Brain microvascular endothelial cell (primary cell): Measurements from ENCODE around the gene NCAM1.

Experiments used
- DNase-seq: peaks from one replicate; pipeline ENCODE4 v3.0.0-alpha.2; 2020
- H3K27ac ChIP-seq: fragments of 250-450 bp; sonication (Bioruptor Pico); 2 replicates; pipeline ENCODE4 v1.5.1; 2020; ENCODE audit warnings: mild to moderate bottlenecking, moderate library complexity
- H3K27me3 ChIP-seq: fragments of 250-450 bp; sonication (Bioruptor Pico); replicated peaks from 2 replicates; pipeline ENCODE4 v1.5.1; 2020; ENCODE audit warnings: mild to moderate bottlenecking
- H3K36me3 ChIP-seq: fragments of 250-450 bp; sonication (Bioruptor Pico); replicated peaks from 2 replicates; pipeline ENCODE4 v1.5.1; 2020; ENCODE audit warnings: mild to moderate bottlenecking
- H3K4me3 ChIP-seq: 2 replicates; pipeline ENCODE4 v1.5.1; 2011; ENCODE audit warnings: low read depth, mild to moderate bottlenecking, control low read depth, low read length, moderate library complexity
- in situ Hi-C: cut with HindIII; loops from 2 replicates; pipeline ENCODE4 v1.10.0; 2017; ENCODE audit warnings: low sequenced_read_pairs, low pct_ligation_motif_present
- TF ChIP-seq, protein P1 (sequence below): IDR thresholded peaks from 2 replicates; pipeline ENCODE4 v1.5.1; 2011; ENCODE audit warnings: low read depth, mild to moderate bottlenecking, moderate library complexity, low read length, control low read depth, inconsistent platforms; ENCODE audit errors: missing control alignments

Gene NCAM1

DNA sequence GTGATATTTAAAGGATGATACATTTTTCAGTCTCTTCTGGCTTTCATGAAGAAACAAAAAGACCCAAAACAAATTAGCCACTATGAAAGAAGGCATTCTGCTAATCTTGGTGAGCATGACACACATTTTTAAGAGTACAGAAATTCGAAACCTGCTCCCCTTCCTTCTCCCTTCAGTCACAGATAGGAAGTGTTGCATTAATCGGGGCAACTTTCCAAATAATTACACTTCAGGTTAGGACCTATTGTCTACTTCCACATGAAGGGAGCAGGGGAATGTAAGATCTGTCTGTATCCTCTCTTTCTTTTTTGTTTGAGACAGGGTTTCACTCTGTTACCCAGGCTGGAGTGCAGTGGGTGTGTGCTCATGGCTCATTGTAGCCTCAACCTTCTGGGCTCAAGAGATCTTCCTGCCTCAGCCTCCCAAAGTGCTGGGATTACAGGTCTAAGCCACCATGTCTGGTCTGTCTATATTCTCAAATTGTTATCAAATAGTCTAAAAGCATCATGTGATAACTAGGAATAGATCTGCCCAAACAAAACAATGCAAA is 45.8 kb downstream of the NCAM1 start:
- in situ Hi-C loops = no loop called here
- no peak for DNase-seq
- no peaks in the 10 kb centered on the region for H3K36me3 ChIP-seq
- H3K27ac ChIP-seq = no peak overlapping the region
- TF ChIP-seq, protein P1, sequence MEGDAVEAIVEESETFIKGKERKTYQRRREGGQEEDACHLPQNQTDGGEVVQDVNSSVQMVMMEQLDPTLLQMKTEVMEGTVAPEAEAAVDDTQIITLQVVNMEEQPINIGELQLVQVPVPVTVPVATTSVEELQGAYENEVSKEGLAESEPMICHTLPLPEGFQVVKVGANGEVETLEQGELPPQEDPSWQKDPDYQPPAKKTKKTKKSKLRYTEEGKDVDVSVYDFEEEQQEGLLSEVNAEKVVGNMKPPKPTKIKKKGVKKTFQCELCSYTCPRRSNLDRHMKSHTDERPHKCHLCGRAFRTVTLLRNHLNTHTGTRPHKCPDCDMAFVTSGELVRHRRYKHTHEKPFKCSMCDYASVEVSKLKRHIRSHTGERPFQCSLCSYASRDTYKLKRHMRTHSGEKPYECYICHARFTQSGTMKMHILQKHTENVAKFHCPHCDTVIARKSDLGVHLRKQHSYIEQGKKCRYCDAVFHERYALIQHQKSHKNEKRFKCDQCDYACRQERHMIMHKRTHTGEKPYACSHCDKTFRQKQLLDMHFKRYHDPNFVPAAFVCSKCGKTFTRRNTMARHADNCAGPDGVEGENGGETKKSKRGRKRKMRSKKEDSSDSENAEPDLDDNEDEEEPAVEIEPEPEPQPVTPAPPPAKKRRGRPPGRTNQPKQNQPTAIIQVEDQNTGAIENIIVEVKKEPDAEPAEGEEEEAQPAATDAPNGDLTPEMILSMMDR = no peak
- no peak overlapping the region for H3K4me3 ChIP-seq
- no peaks in the 10 kb centered on the region for H3K27me3 ChIP-seq

DNA sequence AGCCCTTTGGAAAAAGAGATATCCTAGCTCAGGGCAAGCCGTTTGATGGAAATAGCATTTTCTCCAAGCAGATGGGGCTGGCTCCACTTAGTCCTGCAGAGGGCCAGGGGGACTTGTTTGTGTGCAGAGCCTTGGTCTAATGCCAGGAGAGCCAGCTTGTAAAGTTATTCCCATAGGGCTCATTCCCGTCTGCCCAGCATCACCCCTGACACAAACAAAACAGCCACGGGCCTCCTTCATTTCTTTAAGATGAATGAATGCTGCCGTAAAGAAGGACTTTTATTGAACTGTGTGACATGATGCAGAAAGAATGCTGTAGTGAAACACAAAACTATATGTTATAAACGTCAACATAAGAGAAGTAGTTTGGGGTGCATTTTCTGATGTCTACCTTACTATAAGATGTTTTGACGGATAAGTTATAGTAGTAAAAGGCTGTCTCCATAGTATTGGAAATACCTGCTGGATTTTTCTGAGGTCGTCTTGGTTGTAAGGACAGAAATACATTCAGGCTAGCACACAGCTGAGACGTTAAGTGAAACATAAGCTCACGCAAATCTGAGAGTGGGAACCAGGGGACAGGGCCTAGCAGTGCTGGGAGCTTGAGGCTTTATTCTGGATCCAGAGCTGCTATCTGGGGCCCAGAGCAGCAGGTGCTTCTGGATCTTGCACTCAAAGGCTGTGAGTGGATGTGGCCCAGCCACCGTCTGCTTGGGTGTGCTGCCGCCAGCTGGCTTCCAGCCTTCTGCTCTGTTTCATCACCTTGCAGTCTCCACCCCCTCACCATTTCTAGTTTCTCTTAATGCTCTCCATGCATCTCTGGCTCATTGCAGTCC is 53.3 kb downstream of the NCAM1 start:
- in situ Hi-C loops = no loop called here

DNA sequence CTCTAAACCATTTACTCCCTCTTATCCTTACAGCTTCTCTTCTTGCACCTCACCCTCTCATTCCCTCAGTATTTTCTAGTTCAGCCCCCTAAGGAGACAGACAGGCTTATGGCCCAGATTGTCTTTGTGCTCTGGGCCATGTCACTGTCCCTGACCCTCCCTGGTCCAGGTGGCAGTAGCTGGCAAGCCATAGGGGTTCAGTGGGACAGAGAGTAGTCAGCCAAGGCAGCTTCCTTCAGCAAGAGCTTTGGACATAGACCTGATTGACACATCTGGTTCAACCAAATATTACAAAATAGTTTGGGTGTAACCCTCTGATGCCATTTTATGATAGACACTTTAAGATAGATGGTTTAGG is 53.9 kb downstream of the NCAM1 start:
- DNase-seq = no peak
- no peak overlapping the region for H3K27ac ChIP-seq
- H3K36me3 ChIP-seq = no peaks in the 10 kb centered on the region
- in situ Hi-C loops = no loop called here
- H3K27me3 ChIP-seq = no peaks in the 10 kb centered on the region
- TF ChIP-seq, protein P1 = no peak
- no peak overlapping the region for H3K4me3 ChIP-seq

More for the DNA sequence above, 53.3 kb downstream of the NCAM1 start:
- Histone ChIP-seq H3K27ac (no peak overlapping the region), H3K4me3 (no peak overlapping the region), H3K36me3 (no peaks in the 10 kb centered on the region), H3K27me3 (no peaks in the 10 kb centered on the region)
- no peak for DNase-seq
- TF ChIP-seq, protein P1 = peak; percentile 19

DNA sequence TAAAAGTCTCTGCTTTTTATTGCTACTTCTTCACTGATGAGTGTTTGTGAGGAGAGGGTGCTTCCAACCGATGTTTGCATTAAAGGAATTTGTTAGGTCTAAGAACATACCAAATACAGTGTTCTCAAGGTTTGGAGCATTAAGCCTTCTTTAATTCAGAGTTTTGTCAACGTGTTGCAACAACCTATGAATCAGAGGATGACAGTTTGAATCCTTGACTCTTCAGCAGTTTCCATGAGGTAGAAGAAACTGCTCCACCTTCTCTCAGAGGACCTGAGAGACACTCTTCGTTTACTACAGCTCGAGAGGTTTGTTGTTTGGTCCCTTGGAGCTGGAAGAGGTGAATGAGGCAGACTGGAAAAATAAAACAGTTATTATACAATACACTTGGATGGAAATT is 55.7 kb downstream of the NCAM1 start:
- no peak overlapping the region for H3K27ac ChIP-seq
- in situ Hi-C loops = no loop called here
- no peak overlapping the region for H3K4me3 ChIP-seq
- TF ChIP-seq, protein P1 = no peak
- H3K27me3 ChIP-seq = no peaks in the 10 kb centered on the region
- no peak for DNase-seq
- H3K36me3 ChIP-seq = no peaks in the 10 kb centered on the region

DNA sequence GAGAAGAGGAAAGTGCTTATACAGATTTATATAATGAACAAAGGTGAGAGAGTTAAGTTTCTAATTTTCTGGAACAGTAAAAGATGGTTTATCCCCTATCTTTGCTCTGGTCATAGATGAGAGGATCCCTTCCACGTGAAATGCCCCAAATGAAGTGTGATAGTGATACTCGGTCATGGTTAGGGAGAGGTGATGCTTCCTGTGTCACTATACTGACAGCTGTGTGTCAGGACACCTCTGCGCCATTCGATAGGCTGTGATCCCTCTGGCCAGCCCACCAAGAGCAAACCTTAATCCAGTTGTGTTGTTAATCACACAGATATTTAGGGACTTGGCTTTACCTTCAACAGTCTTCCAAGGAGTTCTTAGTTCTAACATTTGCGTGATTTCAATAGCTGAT is 57.7 kb downstream of the NCAM1 start:
- Histone ChIP-seq H3K36me3 (no peaks in the 10 kb centered on the region), H3K27me3 (no peaks in the 10 kb centered on the region), H3K27ac (no peak overlapping the region), H3K4me3 (no peak overlapping the region)
- TF ChIP-seq, protein P1 = no peak
- DNase-seq = no peak
- in situ Hi-C loops = no loop called here
